Neural cell (in vitro differentiated cells): ENCODE results near the gene GSTCD. TPM values are rescaled to one million over a fixed set of nuclear protein-coding genes. Genes with fewer than 3 reads are reported as not detected.

ENCODE experiments used
- H2AFZ ChIP-seq: fragments of 200-600, 300-800 bp; sonication (generic), shearing (Covaris generic); 2 replicates; pipeline ENCODE4 v1.6.0; 2014; ENCODE audit warnings: low read depth, mild to moderate bottlenecking, antibody characterized with exemption, low read length, moderate library complexity
- H3F3A ChIP-seq: fragments of 200-600 bp; shearing (Covaris generic); 2 replicates; pipeline ENCODE4 v1.6.1; 2016; ENCODE audit warnings: mild to moderate bottlenecking, moderate library complexity, mixed read lengths, antibody characterized with exemption, low read length; ENCODE audit not compliant: insufficient read depth, poor library complexity, severe bottlenecking
- H3K27ac ChIP-seq: fragments of 200-600, 300-800 bp; sonication (generic), shearing (Covaris generic); 2 replicates; pipeline ENCODE4 v1.5.1; 2014; ENCODE audit warnings: mild to moderate bottlenecking, low read length, moderate library complexity
- H3K27me3 ChIP-seq: fragments of 300-800, 200-600 bp; sonication (generic), shearing (Covaris generic); 2 replicates; pipeline ENCODE4 v1.6.0; 2014; ENCODE audit warnings: mild to moderate bottlenecking, low read depth, low read length, moderate library complexity; ENCODE audit not compliant: insufficient read depth
- H3K36me3 ChIP-seq: fragments of 300-800, 200-600 bp; sonication (generic), shearing (Covaris generic); 2 replicates; pipeline ENCODE4 v1.5.1; 2014; ENCODE audit warnings: mild to moderate bottlenecking, antibody characterized with exemption, low read length, moderate library complexity; ENCODE audit not compliant: insufficient read depth
- H3K4me2 ChIP-seq: fragments of 300-800, 200-600 bp; sonication (generic), shearing (Covaris generic); 2 replicates; pipeline ENCODE4 v1.6.0; 2014; ENCODE audit warnings: mild to moderate bottlenecking, low read length
- H3K4me3 ChIP-seq: fragments of 300-800, 200-600 bp; sonication (generic), shearing (Covaris generic); 2 replicates; pipeline ENCODE4 v1.5.1; 2014; ENCODE audit warnings: mild to moderate bottlenecking, low read length, moderate library complexity
- H3K79me2 ChIP-seq: fragments of 200-600 bp; shearing (Covaris generic); replicated peaks from 2 replicates; pipeline ENCODE4 v1.6.0; 2014; ENCODE audit warnings: mild to moderate bottlenecking, low read length, moderate library complexity; ENCODE audit not compliant: insufficient read depth
- H3K9ac ChIP-seq: fragments of 300-800, 200-600 bp; sonication (generic), shearing (Covaris generic); 2 replicates; pipeline ENCODE4 v1.6.1; 2016; ENCODE audit warnings: mild to moderate bottlenecking, low read length, mixed read lengths
- H3K9me2 ChIP-seq: fragments of 200-600 bp; shearing (Covaris generic); 2 replicates; pipeline ENCODE4 v1.6.1; 2016; ENCODE audit warnings: mild to moderate bottlenecking, low read length, mixed read lengths; ENCODE audit not compliant: insufficient read depth
- H3K9me3 ChIP-seq: fragments of 200-600, 300-800 bp; sonication (generic), shearing (Covaris generic); 2 replicates; pipeline ENCODE4 v1.6.1; 2016; ENCODE audit warnings: mild to moderate bottlenecking, mixed run types, low read length, moderate library complexity, mixed read lengths
- H4K20me1 ChIP-seq: fragments of 200-600 bp; shearing (Covaris generic); 2 replicates; pipeline ENCODE4 v1.6.1; 2016; ENCODE audit warnings: mild to moderate bottlenecking, mixed run types; ENCODE audit not compliant: insufficient read depth
- CTCF ChIP-seq: fragments of 450-650 bp; IDR thresholded peaks from 2 replicates; pipeline ENCODE4 v1.5.1; 2014; ENCODE audit warnings: antibody characterized with exemption, mild to moderate bottlenecking, moderate library complexity; ENCODE audit not compliant: poor library complexity, severe bottlenecking
- EP300 ChIP-seq: fragments of 450-650 bp; conservative IDR thresholded peaks from 2 replicates; pipeline ENCODE4 v1.6.1; 2014; ENCODE audit warnings: antibody characterized with exemption, mild to moderate bottlenecking, moderate library complexity; ENCODE audit not compliant: poor library complexity, severe bottlenecking
- EZH2 ChIP-seq: fragments of 200-600, 300-800 bp; shearing (Covaris generic), sonication (generic); IDR thresholded peaks from 2 replicates; pipeline ENCODE4 v1.6.1; 2014; ENCODE audit warnings: antibody characterized with exemption, low read length, borderline replicate concordance, mild to moderate bottlenecking; ENCODE audit not compliant: insufficient read depth, poor library complexity, severe bottlenecking
- POLR2AphosphoS5 ChIP-seq: IDR thresholded peaks from 2 replicates; pipeline ENCODE4 v1.6.1; 2012
- RAD21 ChIP-seq: fragments of 450-650 bp; conservative IDR thresholded peaks from 2 replicates; pipeline ENCODE4 v1.6.1; 2014; ENCODE audit warnings: antibody characterized with exemption, mild to moderate bottlenecking, moderate library complexity
- REST ChIP-seq: IDR thresholded peaks from 2 replicates; pipeline ENCODE4 v1.6.1; 2012; ENCODE audit warnings: borderline replicate concordance
- SMC3 ChIP-seq: fragments of 450-650 bp; conservative IDR thresholded peaks from 2 replicates; pipeline ENCODE4 v1.6.1; 2014; ENCODE audit warnings: antibody characterized with exemption, mild to moderate bottlenecking, moderate library complexity; ENCODE audit not compliant: poor library complexity
- TAF1 ChIP-seq: IDR thresholded peaks from 2 replicates; pipeline ENCODE4 v1.6.1; 2012; ENCODE audit warnings: low read depth
- polyA plus RNA-seq: library from polyadenylated mRNA; depleted of rRNA; stranded (reverse); fragments of >200 nt; gene quantifications from 2 replicates; pipeline ENCODE4 v1.2.3, GENCODE V29; 2014

The GSTCD gene
- polyA plus RNA-seq, 1 donor from 2014 or later = 15.1 TPM

GRCh38 chr4:105715692-105716278 lies 7.2 kb downstream of the GSTCD start:
- Histone ChIP-seq H3K27me3 (no peaks in the 10 kb centered on the region), H3F3A (no peaks in the 10 kb centered on the region), H4K20me1 (no peaks in the 10 kb centered on the region), H3K9ac (no peak overlapping the region), H2AFZ (no peak overlapping the region), H3K27ac (no peak overlapping the region), H3K36me3 (no peaks in the 10 kb centered on the region), H3K4me2 (no peak overlapping the region), H3K9me3 (no peaks in the 10 kb centered on the region), H3K9me2 (no peaks in the 10 kb centered on the region), H3K4me3 (no peak overlapping the region), H3K79me2 (peaks cover 29% of the 10 kb centered on the region)
- TF ChIP-seq POLR2AphosphoS5 (no peak), TAF1 (no peak), REST (no peak), SMC3 (peak; percentile 77), CTCF (peak; percentile 76), EP300 (no peak), EZH2 (no peak), RAD21 (peak; percentile 74)

GRCh38 chr4:105719204-105719603 lies 10.6 kb downstream of the GSTCD start:
- Histone ChIP-seq H2AFZ (no peak overlapping the region), H3K9ac (no peak overlapping the region), H3K9me3 (no peaks in the 10 kb centered on the region), H3F3A (no peaks in the 10 kb centered on the region), H3K36me3 (no peaks in the 10 kb centered on the region), H3K4me3 (no peak overlapping the region), H3K27ac (no peak overlapping the region), H3K79me2 (peaks cover 17% of the 10 kb centered on the region), H3K9me2 (no peaks in the 10 kb centered on the region), H3K4me2 (no peak overlapping the region), H3K27me3 (no peaks in the 10 kb centered on the region), H4K20me1 (no peaks in the 10 kb centered on the region)
- TF ChIP-seq SMC3 = no peak
- TF ChIP-seq EP300 = no peak
- TF ChIP-seq EZH2 = no peak

GRCh38 chr4:105725623-105726022 lies 17.0 kb downstream of the GSTCD start:
- Histone ChIP-seq H3K27me3 (no peaks in the 10 kb centered on the region), H3K4me3 (no peak overlapping the region), H3K9me3 (no peaks in the 10 kb centered on the region), H3K9ac (no peak overlapping the region), H3K4me2 (no peak overlapping the region), H4K20me1 (no peaks in the 10 kb centered on the region), H3F3A (no peaks in the 10 kb centered on the region), H2AFZ (no peak overlapping the region), H3K27ac (no peak overlapping the region), H3K79me2 (no peaks in the 10 kb centered on the region), H3K9me2 (no peaks in the 10 kb centered on the region), H3K36me3 (no peaks in the 10 kb centered on the region)
- TF ChIP-seq REST (no peak), SMC3 (no peak), CTCF (no peak)
